Gastrocnemius medialis (tissue), 4 donors: Measurements from ENCODE around the gene GRIFIN. TPM values are rescaled to one million over a fixed set of nuclear protein-coding genes. Genes with fewer than 3 reads are reported as not detected.
"Not testable (repeated sequence)": the region's sequence is repeated elsewhere in the genome, so short reads cannot be mapped to it uniquely, and the experiment has no call there.

Source experiments
- ATAC-seq, 2 donors: fragments of 150-250 bp; one replicate each; pipeline ENCODE4 v1.9.1; 2016
- DNase-seq, 2 donors: peaks; one replicate each; pipeline ENCODE4 v3.0.0-alpha.2; 2019
- H3K27ac ChIP-seq, 4 donors: fragments of 200-600 bp; sonication (generic); 1 replicate in 1 of 4; 2 replicates in 3 of 4; pipeline ENCODE4 v1.5.1; 2016 to 2018; ENCODE audit warnings: mild to moderate bottlenecking in 2 of 4, moderate library complexity in 1 of 4
- H3K27me3 ChIP-seq, 3 donors: fragments of 200-600 bp; sonication (generic) in 2 of 3; 1 replicate in 1 of 3; 2 replicates in 2 of 3; pipeline versions ENCODE4 v1.5.1 to v1.6.0; 2016 to 2019; ENCODE audit warnings: mild to moderate bottlenecking in 1 of 3, moderate library complexity in 1 of 3
- H3K36me3 ChIP-seq, 2 donors: fragments of 200-600 bp; sonication (generic) in 1 of 2; one replicate each; pipeline ENCODE4 v1.5.1; 2017 to 2018
- H3K4me1 ChIP-seq, 2 donors: fragments of 200-600 bp; sonication (generic) in 1 of 2; one replicate each; pipeline ENCODE4 v1.5.1; 2016 to 2017; ENCODE audit warnings: mild to moderate bottlenecking in 2 of 2
- H3K4me3 ChIP-seq, 4 donors: fragments of 200-600 bp; sonication (generic) in 3 of 4; 1 replicate in 1 of 4; 2 replicates in 3 of 4; pipeline ENCODE4 v1.5.1; 2016 to 2019; ENCODE audit warnings: mild to moderate bottlenecking in 2 of 4
- H3K9me3 ChIP-seq, 3 donors: fragments of 200-600 bp; sonication (generic) in 2 of 3; 1 replicate in 1 of 3; 2 replicates in 2 of 3; pipeline ENCODE4 v1.5.1; 2016 to 2019
- CTCF ChIP-seq, 5 experiments: fragments of 450-650 bp in 3 of 5; fragments of 200-600 bp in 2 of 5; sonication (generic) in 2 of 5; IDR thresholded peaks in 4 of 5; conservative IDR thresholded peaks in 1 of 5; 1 replicate in 4 of 5; 2 replicates in 1 of 5; pipeline ENCODE4 v1.5.1; 2016 to 2019; ENCODE audit warnings: antibody characterized with exemption in 5 of 5, mild to moderate bottlenecking in 3 of 5, moderate library complexity in 3 of 5
- POLR2A ChIP-seq, 2 donors: fragments of 450-650 bp; IDR thresholded peaks; one replicate each; pipeline ENCODE4 v1.6.1; 2017; ENCODE audit warnings: antibody characterized with exemption in 2 of 2, mild to moderate bottlenecking in 2 of 2, moderate library complexity in 2 of 2
- in situ Hi-C, 4 donors: fragments of 200-750 bp; cut with MboI; loops; one replicate each; pipeline versions ENCODE4 v1.15.0 to v1.8.0; 2017; ENCODE audit warnings: low sequenced_read_pairs in 4 of 4
- intact Hi-C: fragments of 100-400 bp; cut with DNase I; formaldehyde crosslinking; loops from one replicate; pipeline ENCODE4 v1.15.1; 2023; ENCODE audit warnings: low total_unique reads
- total RNA-seq, 4 donors: library from RNA; depleted of rRNA; stranded (reverse); fragments of >200 nt; gene quantifications; one replicate each; pipeline versions ENCODE4 v1.1.0 to v1.2.3, GENCODE V29; 2016

The GRIFIN gene
- total RNA-seq, 4 donors from 2014 or later, result not detected

GRCh38 chr7:2460641-2461040 lies 15.6 kb downstream of the GRIFIN start:
- Histone ChIP-seq H3K4me1 (peaks cover 0 to 5% of the 10 kb centered on the region in 2 donors), H3K36me3 (no peaks in the 10 kb centered on the region), H3K9me3 (no peaks in the 10 kb centered on the region), H3K4me3 (no peak overlapping the region), H3K27me3 (peaks cover 4 to 20% (median 14%) of the 10 kb centered on the region in 3 donors), H3K27ac (no peak overlapping the region)
- TF ChIP-seq CTCF (IDR thresholded peaks at IDR 0.05 in 4 of 5, conservative IDR thresholded peaks at IDR 0.05 in 1 of 5), result no peak
- TF ChIP-seq POLR2A (IDR thresholded peaks at IDR 0.05), result no peak
- in situ Hi-C loops (loop anchor here in 2 of 4 donors (25.0 kb wide), 1 partner anchor 227 kb away; the partner anchor contains the start of gene AMZ1 (in 2 of the 2)), intact Hi-C loops (no loop called here)
- DNase-seq (no peak), ATAC-seq (no peak)

- ATAC-seq, result no peak
- intact Hi-C loops (no loop called here), in situ Hi-C loops (loop anchor here in 2 of 4 donors (25.0 kb wide), 1 partner anchor 227 kb away; the partner anchor contains the start of gene AMZ1 (in 2 of the 2))
- H3K4me3 ChIP-seq, result no peak overlapping the region
- peaks cover 4 to 20% (median 14%) of the 10 kb centered on the region in 3 donors for H3K27me3 ChIP-seq
- no peaks in the 10 kb centered on the region for H3K36me3 ChIP-seq
- no peak for TF ChIP-seq CTCF (IDR thresholded peaks at IDR 0.05 in 4 of 5, conservative IDR thresholded peaks at IDR 0.05 in 1 of 5)
- no peaks in the 10 kb centered on the region for H3K9me3 ChIP-seq
- DNase-seq, result no peak
- H3K4me1 ChIP-seq, result peaks cover 0 to 5% of the 10 kb centered on the region in 2 donors
- no peak overlapping the region for H3K27ac ChIP-seq
These were observed 16.0 kb downstream of the GRIFIN start for GRCh38 chr7:2460188-2460587.

- DNase-seq (no peak), ATAC-seq (no peak)
- Histone ChIP-seq H3K4me3 (no peak overlapping the region), H3K27me3 (peaks cover 4 to 20% (median 14%) of the 10 kb centered on the region in 3 donors), H3K9me3 (no peaks in the 10 kb centered on the region), H3K27ac (no peak overlapping the region), H3K36me3 (no peaks in the 10 kb centered on the region), H3K4me1 (peaks cover 0 to 5% of the 10 kb centered on the region in 2 donors)
- no peak for TF ChIP-seq CTCF (IDR thresholded peaks at IDR 0.05 in 4 of 5, conservative IDR thresholded peaks at IDR 0.05 in 1 of 5)
- no peak for TF ChIP-seq POLR2A (IDR thresholded peaks at IDR 0.05)
- intact Hi-C loops (no loop called here), in situ Hi-C loops (loop anchor here in 3 of 4 donors (10.0 to 25.0 kb wide), 2 partner anchors 225 to 228 kb away; partner anchors contain the start of gene AMZ1 (in 3 of the 3))
These were observed 16.5 kb downstream of the GRIFIN start for GRCh38 chr7:2459674-2460073.

- H3K4me3 ChIP-seq, H3K27ac ChIP-seq, H3K36me3 ChIP-seq, ATAC-seq, H3K9me3 ChIP-seq, H3K4me1 ChIP-seq, intact Hi-C loops, H3K27me3 ChIP-seq, DNase-seq: not testable (repeated sequence)
- in situ Hi-C loops, result loop anchor here in 3 of 4 donors (10.0 to 25.0 kb wide), 2 partner anchors 231 to 233 kb away; partner anchors contain the start of gene AMZ1 (in 3 of the 3)
These were observed 22.3 kb downstream of the GRIFIN start for GRCh38 chr7:2453849-2454248.

- Histone ChIP-seq H3K4me3 (no peak overlapping the region), H3K4me1 (peaks cover 0 to 9% of the 10 kb centered on the region in 2 donors), H3K9me3 (no peaks in the 10 kb centered on the region), H3K27ac (no peak overlapping the region), H3K27me3 (no peaks in the 10 kb centered on the region), H3K36me3 (no peaks in the 10 kb centered on the region)
- no peak for DNase-seq
- ATAC-seq, result no peak
- intact Hi-C loops, result no loop called here
- in situ Hi-C loops, result loop anchor here in 3 of 4 donors (10.0 to 25.0 kb wide), 2 partner anchors 232 to 235 kb away; partner anchors contain the start of gene AMZ1 (in 3 of the 3)
- TF ChIP-seq CTCF (IDR thresholded peaks at IDR 0.05 in 4 of 5, conservative IDR thresholded peaks at IDR 0.05 in 1 of 5), result no peak
- no peak for TF ChIP-seq POLR2A (IDR thresholded peaks at IDR 0.05)
These were observed 23.4 kb downstream of the GRIFIN start for GRCh38 chr7:2452643-2453270.
